Panc1 (cell line): Measurements from ENCODE around the gene ANKRD33B. TPM values are rescaled to one million over a fixed set of nuclear protein-coding genes. Genes with fewer than 3 reads are reported as not detected.

Experiments used
- ATAC-seq: fragments of 200-7000 bp; cut with Tn5 transposase; 2 replicates; pipeline ENCODE4 v1.9.1; 2020; ENCODE audit warnings: mild to moderate bottlenecking, moderate library complexity
- BruUV-seq: library from RNA; stranded (reverse); fragments of 400-500 nt; replicated peaks from 2 replicates; lab custom pipeline; 2021; lab: Mats Ljungman, UMichigan
- CTCF ChIA-PET: fragments of 300-600 bp; sonication (Branson Sonifier 250); formaldehyde crosslinking; loops from one replicate; lab custom pipeline; 2022; ENCODE audit warnings: antibody characterized with exemption; lab: Charles Lee
- POLR2A ChIA-PET: fragments of 300-600 bp; sonication (Branson Sonifier 250); formaldehyde crosslinking; loops from one replicate; lab custom pipeline; 2022; ENCODE audit warnings: antibody characterized with exemption; lab: Charles Lee
- DNase-seq: peaks from one replicate; pipeline ENCODE4 v3.0.0-alpha.2; 2010; ENCODE audit warnings: low read depth, low spot score
- H3K27ac ChIP-seq: 2 replicates; pipeline ENCODE4 v1.5.1; 2011; ENCODE audit warnings: mild to moderate bottlenecking, low read length, inconsistent platforms
- H3K27me3 ChIP-seq: fragments of 200-500 bp; sonication (Bioruptor generic); 2 replicates; pipeline ENCODE4 v1.6.0; 2014; ENCODE audit warnings: low read length, inconsistent platforms; ENCODE audit not compliant: control insufficient read depth, insufficient read depth
- H3K36me3 ChIP-seq: fragments of 200-500 bp; sonication (Bioruptor generic); 2 replicates; pipeline ENCODE4 v1.5.1; 2014; ENCODE audit warnings: inconsistent platforms, mild to moderate bottlenecking, low read length, moderate library complexity; ENCODE audit not compliant: control insufficient read depth, insufficient read depth
- H3K4me1 ChIP-seq: 2 replicates; pipeline ENCODE4 v1.5.1; 2011; ENCODE audit warnings: inconsistent platforms, mild to moderate bottlenecking, low read length, moderate library complexity; ENCODE audit not compliant: control insufficient read depth, insufficient read depth
- H3K4me3 ChIP-seq, 2 experiments: 2 replicates each; pipeline ENCODE4 v1.5.1; 2011 to 2012; ENCODE audit warnings: low read depth in 2 of 2, low read length in 2 of 2, mild to moderate bottlenecking in 2 of 2, inconsistent platforms in 1 of 2, moderate library complexity in 1 of 2
- H3K9me3 ChIP-seq: fragments of 200-500 bp; sonication (Bioruptor generic); 2 replicates; pipeline ENCODE4 v1.5.1; 2014; ENCODE audit warnings: low read depth, mild to moderate bottlenecking, inconsistent platforms, low read length, moderate library complexity; ENCODE audit not compliant: control insufficient read depth, insufficient read depth
- CTCF ChIP-seq: fragments of 450-650 bp; IDR thresholded peaks from 2 replicates; pipeline ENCODE4 v1.5.1; 2017; ENCODE audit warnings: mild to moderate bottlenecking
- POLR2AphosphoS5 ChIP-seq: IDR thresholded peaks from 2 replicates; pipeline ENCODE4 v1.6.1; 2012; ENCODE audit warnings: mild to moderate bottlenecking, low read depth, low read length, moderate library complexity
- REST ChIP-seq, 2 experiments: IDR thresholded peaks; 2 replicates each; pipeline ENCODE4 v1.6.1; 2011 to 2012; ENCODE audit warnings: low read depth in 2 of 2, control low read depth in 1 of 2, low read length in 1 of 2, mild to moderate bottlenecking in 1 of 2, moderate library complexity in 1 of 2; ENCODE audit not compliant: insufficient read depth in 1 of 2
- SIN3A ChIP-seq: IDR thresholded peaks from 2 replicates; pipeline ENCODE4 v1.6.1; 2012; ENCODE audit warnings: low read depth, mild to moderate bottlenecking, low read length, moderate library complexity, borderline replicate concordance; ENCODE audit not compliant: insufficient read depth
- TCF7L2 ChIP-seq: IDR thresholded peaks from 2 replicates; pipeline ENCODE4 v1.6.1; 2011; ENCODE audit warnings: mild to moderate bottlenecking, low read depth, low read length, inconsistent platforms
- in situ Hi-C: cut with HindIII; loops from 2 replicates; pipeline ENCODE4 v1.10.0; 2016; ENCODE audit warnings: low sequenced_read_pairs, low pct_unique_long_range_greater_than_20kb
- intact Hi-C: fragments of 100-400 bp; cut with micrococcal nuclease; formaldehyde crosslinking; loops from one replicate; pipeline ENCODE4 v1.10.0; 2022; ENCODE audit not compliant: unreplicated experiment
- total RNA-seq: library from RNA; stranded (reverse); gene quantifications from one replicate; pipeline ENCODE4 v1.2.1, GENCODE V29; 2021; ENCODE audit not compliant: unreplicated experiment

The ANKRD33B gene
- total RNA-seq, 1 experiment from 2014 or later, result 19.1 TPM

GRCh38 chr5:10556893-10557746, 6.8 kb upstream of the ANKRD33B start:
- Histone ChIP-seq H3K4me1 (peaks cover 28% of the 10 kb centered on the region), H3K4me3 (no peak overlapping the region), H3K36me3 (no peaks in the 10 kb centered on the region), H3K9me3 (no peaks in the 10 kb centered on the region), H3K27ac (peak overlapping the region; percentile 52), H3K27me3 (no peaks in the 10 kb centered on the region)
- POLR2A ChIA-PET, result interaction anchor here (0.6 kb wide), 1 partner anchor 59 kb away, joined by 3 read pairs; no protein-coding TSS in a partner anchor
- no TSS peak for BruUV-seq
- TF ChIP-seq TCF7L2 (no peak), REST (IDR thresholded peaks at IDR 0.05; ENCODE audit: insufficient read depth in 1 of 2, low read depth in 2 of 2, low read length in 1 of 2) (no peak), POLR2AphosphoS5 (no peak), CTCF (no peak)
- CTCF ChIA-PET, result interaction anchor here (0.6 to 1.4 kb wide), 3 partner anchors 9 to 105 kb away, joined by 3 to 5 read pairs (median 4); no protein-coding TSS in a partner anchor
- in situ Hi-C loops, result no loop called here
- intact Hi-C loops, result no loop called here
- no peak for DNase-seq
- no peak; the same call in 1 of the 2 replicates for ATAC-seq

GRCh38 chr5:10559151-10559550, 4.7 kb upstream of the ANKRD33B start:
- Histone ChIP-seq H3K36me3 (no peaks in the 10 kb centered on the region), H3K27ac (no peak overlapping the region; the same call in 1 of the 2 replicates), H3K27me3 (no peaks in the 10 kb centered on the region), H3K4me1 (peaks cover 30% of the 10 kb centered on the region), H3K4me3 (no peak overlapping the region), H3K9me3 (no peaks in the 10 kb centered on the region)
- intact Hi-C loops (no loop called here), in situ Hi-C loops (no loop called here)
- TF ChIP-seq POLR2AphosphoS5 (no peak), CTCF (no peak), SIN3A (no peak), TCF7L2 (no peak), REST (IDR thresholded peaks at IDR 0.05; ENCODE audit: insufficient read depth in 1 of 2, low read depth in 2 of 2, low read length in 1 of 2) (no peak)
- ChIA-PET POLR2A (no interaction called here), CTCF (no interaction called here)
- no peak for DNase-seq
- BruUV-seq, result no TSS peak
- no peak for ATAC-seq
